ENCODE data around the gene RFC2.
A peak's percentile ranks its signal among the peaks of the same experiment; 100 is the strongest.

RFC2 gene

DNA sequence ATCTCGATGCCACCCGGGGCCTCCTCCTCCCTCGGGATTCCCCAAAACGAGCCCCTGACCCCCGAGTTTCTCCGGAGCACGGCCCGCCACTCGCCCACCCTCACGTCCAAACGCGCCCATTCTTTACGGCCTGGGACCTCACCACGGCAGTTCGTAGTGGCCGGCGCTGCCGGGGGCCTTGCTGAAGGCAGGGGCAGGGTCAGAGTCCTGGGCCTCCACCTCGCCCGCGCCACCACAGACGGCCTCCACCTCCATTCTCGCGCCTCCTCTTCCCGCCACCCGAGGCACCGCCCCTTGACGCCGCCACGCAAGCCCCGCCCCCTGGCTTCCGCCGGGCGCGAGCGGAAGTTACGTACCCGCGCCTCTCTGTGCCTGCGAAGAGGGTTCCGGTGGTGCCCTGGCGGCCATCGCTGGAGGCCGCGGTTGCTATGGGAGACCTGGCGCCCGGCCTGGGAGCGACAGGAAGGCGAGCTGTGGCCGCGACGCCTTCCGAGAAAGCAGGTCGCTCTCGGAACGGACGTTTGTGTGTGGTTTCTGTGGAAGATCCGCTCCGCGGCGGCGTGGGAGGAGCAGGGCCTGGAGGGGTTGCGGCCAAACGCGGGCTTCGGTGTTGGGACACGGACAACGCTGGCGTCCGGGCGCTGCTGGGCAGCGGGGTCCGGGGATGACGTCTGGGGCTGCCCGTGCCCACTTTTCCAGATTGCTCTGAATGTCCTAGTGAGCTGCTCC lies at the start of gene RFC2:
Gene RFC2, minus strand, starts transcription at position 271 of the 729 bp plus-strand sequence. Its CDS starts 16 bp downstream, at position 255.
- DNase-seq: peak; percentile 99

GRCh38 chr7:74302745-74303221 lies 48.6 kb upstream of the RFC2 start:
- no peak for DNase-seq

GRCh38 chr7:74300926-74301325 lies 46.7 kb upstream of the RFC2 start:
- no peak for DNase-seq

DNA sequence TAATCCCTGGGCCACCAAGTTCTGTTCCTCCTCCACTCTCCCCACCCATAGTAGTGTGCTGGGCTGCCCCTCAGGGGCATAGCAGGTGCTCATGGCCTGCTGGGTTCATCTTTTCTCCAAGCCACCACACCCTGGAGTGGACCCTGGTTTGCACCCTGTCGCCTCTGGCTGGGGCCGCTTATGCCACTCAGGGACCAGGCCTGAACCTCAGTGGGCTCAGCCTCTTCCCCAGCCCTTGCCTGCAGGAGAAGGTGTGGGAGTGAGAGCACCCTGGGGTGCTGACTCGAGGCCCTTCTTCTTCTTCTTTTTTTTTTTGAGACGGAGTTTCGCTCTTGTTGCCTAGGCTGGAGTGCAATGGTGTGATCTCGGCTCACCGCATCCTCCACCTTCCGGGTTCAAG lies 45.2 kb upstream of the RFC2 start:
- DNase-seq: no peak

GRCh38 chr7:74297516-74298233 lies 43.5 kb upstream of the RFC2 start:
- no peak for DNase-seq

DNA sequence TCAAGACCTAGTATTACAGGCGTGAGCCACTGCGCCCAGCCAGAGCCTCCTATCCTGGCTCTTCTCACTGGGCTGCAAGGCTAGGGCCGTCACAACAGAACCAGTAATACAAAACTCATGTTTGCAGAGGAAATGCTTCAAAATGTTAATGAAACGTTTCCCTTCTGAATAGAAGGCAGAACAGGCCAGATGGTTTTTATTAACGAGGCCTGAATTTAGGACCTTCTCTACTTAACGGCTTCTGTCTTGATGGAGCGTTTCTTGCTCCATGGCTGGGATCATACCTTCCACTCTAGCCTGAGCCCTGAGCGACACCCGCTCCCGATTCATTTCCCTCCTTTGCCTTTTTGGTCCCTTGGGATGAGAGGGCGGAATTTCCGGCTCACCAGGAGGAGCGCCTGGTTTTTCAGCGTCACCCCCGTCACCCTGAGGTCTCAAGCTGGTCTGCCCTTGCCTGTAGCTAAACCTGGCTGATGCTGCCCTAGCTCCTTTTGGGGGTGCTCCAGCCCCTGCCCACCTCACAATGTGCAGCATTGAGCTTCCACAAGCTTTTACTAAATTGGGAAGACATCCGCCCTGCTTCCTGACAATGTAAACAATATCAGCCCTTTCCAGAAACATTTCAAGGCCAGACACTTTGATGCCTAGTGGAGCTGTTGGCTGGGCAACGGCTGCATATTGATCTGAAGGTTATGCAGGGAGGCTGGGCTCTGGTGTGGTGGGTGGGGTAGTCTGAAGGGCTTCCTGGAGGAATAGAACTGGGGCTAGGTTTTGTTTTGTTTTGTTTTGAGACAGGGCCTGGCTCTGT lies 40.2 kb upstream of the RFC2 start:
- DNase-seq: peak; percentile 61

DNA sequence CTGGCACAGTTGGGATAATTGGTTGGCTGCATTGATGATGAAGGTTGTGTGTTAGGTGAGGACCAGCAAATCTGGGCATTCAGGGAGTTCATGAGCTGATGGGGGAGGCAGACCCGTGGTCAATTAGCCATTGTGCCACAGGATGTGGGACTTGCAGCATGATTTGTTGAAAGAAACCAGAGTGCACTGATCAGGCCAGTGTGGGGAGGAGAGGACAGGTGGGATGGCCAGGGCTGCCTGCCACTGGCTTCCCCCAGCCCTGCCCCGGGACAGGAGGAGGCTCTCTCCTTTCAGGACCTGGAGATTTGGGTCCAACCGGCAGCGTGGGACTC lies 39.3 kb upstream of the RFC2 start:
- no peak for DNase-seq

- no peak for DNase-seq
These were observed 38.8 kb upstream of the RFC2 start for GRCh38 chr7:74292757-74293576.

DNA sequence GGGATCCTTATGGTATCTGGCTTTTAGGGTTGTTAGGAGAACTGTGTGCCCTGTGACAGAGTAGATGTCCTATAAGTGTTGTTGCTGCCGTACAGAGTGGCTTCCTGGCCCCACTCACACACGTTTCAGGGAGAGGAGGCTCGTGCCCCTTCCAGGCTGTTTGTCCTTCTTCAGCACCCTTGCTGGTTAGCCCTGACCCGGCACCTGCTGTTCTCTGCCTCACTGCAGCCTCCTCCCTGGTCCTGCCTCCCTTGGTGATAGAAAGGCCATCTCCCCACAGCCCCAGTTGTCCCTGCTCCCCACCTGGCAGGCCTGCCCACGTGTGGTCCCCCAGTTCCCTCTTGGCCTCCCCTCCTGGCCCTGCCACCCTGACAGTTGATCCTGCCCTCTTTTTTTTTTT lies 37.3 kb upstream of the RFC2 start:
- DNase-seq: no peak

DNA sequence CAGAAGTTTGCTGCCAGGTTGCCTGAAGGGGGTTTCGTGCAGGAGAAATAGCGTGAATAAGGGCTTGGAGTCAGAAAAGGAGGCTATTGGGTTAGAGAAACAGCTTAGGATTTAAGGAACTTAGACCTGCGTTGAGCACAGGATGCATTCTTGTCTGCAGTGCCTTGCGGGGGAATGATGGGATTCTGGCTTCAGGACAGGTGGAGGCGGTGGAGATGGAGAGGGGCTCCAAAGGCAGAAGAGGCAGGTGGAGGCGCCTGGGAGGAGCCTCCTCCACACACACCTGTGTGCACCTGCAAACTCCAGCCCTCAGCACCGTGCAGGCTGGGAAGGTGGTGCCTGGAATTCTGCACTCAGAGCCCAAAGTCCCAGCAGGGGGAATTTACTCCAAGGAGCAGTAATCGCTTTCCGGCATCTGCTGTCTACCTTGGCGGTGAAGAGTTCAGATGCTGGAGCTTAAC lies 36.8 kb upstream of the RFC2 start:
- DNase-seq: no peak

DNA sequence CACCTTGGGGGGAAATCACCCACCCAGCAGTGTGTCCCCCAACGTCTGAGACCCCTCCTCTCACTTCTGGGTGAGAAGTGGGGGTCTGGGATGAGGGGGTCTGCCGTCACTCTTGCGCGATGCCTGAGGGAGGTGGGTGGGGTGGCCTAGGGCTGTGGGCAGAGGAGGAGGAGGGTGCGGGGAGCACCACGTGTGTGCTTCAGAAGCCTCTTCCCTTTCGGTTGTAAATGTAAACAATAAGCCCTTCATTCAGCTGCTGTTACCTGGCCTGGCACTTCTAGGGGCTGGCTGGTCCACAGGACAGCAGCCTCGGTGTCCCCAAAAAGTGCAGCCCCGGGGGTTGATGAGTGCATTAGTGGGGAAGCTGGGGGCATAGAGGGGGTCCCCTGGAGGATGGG lies 36.4 kb upstream of the RFC2 start:
- DNase-seq: peak; percentile 33

DNA sequence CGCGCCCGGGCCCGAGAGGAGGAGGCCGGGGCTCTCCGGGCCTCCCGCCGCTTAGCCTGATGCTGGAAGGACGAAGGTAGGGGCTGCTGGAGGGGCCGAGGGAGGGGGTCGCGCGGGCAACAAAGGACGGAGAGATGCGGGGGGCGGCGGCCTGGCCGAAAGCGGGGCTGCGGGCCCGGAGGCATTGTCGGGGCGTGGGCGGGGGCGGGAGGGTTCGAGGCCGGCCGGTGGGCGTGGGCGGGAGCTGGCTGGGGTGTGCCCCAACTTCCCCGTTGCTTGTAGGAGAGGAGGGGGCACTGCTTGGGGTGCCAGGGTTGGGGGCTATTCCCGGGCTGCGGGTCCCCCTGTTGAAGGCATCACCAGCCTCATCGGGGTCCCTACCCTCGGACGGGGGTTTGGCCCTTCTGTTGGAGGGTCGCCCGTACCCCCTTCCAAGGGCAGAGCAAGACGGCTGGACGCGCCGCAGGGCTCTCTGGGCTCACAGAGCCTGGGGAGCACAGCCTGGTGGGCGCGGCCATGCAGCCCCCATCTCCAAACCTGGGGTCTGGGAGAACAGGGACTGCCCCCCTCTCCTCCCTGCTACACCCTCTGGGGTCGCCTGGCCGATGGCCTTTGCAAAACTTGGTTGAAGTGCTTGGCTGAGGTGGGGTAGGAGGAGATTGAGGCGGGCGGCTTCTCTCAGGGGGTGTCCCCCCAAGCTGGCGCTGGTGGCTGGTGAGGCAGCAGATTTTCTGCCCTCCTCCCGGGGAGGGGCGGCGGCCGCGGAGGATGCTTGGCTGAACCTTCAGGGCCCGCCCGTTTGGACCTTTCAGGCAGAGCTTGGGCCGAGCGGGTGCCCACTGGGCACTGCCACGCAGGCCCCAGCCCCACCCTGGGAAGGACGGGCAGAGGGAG lies 35.7 kb upstream of the RFC2 start:
- peak; percentile 54 for DNase-seq

GRCh38 chr7:74289018-74289658 lies 34.9 kb upstream of the RFC2 start, which contains the start of gene CLIP2:
Gene CLIP2 (plus strand): TSS chr7:74289407. CDS start chr7:74317547, 28,140 bp downstream.
- peak; percentile 90 for DNase-seq

DNA sequence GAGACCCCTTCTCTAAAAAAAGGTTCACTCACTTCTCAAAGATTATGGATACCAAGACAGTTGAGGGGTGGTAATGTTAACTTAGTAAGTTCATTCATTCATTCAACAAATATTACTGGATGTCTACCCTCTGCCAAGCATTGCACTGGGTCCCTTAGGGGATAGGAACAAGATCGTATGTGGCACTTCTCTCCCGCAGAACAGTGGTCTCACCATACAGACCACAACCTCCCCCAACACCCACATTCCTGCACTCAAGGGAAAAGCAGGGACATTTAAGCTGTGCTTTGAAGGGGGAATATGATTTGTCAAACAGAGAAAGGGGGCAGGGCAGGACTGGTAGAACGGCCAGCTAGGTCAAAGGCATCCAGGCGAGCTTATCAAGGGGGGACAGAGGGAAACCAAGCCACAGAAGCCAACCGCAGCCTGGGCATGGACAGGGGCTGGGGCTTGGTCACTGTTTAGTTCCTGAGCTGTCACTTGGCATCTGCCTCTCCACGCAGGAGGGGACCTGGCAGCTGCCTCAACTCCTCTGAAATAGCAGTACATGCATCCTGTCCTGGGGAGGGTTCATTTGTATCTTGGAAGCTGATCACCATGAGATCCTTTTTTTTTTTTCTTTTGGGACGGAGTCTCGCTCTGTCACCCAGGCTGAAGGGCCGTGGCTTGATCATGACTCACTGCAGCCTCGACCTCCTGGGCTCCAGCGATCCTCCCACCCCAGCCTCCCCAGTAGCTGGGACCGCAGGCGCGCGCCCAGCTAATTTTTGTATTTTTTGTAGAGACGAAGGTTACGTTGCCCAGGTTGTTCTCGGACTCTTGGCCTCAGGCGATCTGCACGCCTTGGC lies 34.1 kb upstream of the RFC2 start:
- DNase-seq: peak; percentile 52

DNA sequence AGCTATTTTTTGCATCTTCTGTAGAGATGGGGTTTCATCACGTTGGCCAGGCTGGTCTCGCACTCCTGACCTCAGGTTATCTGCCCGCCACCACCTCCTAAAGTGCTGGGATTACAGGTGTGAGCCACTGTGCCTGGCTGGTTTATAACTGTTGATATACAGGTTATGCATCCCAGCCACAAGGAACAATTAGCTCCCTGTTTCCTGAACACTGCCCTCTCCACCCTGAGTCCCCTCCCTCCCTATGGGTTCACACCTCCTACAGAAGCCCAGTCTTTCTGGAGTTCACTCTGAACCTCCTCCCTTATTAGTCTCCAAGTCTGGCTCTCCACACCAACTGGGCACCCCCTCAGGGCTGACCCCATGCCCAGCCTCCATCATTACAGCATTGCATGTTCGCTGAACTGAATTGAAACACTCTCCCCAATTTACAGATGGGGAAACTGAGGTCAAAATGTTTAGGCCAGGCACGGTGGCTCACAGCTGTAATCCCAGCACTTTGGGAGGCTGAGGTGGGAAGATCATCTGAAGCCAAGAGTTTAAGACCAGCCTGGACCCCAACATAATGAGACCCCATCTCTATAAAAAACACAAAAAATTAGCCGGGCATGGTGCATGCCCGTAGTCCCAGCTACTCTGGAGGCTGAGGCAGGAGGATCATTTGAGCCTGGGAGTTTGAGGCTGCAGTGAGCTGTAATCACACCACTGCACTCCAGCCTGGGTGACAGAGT lies 33.3 kb upstream of the RFC2 start:
- DNase-seq: no peak

- no peak for DNase-seq
These were observed 31.9 kb upstream of the RFC2 start for GRCh38 chr7:74286131-74286530.

DNA sequence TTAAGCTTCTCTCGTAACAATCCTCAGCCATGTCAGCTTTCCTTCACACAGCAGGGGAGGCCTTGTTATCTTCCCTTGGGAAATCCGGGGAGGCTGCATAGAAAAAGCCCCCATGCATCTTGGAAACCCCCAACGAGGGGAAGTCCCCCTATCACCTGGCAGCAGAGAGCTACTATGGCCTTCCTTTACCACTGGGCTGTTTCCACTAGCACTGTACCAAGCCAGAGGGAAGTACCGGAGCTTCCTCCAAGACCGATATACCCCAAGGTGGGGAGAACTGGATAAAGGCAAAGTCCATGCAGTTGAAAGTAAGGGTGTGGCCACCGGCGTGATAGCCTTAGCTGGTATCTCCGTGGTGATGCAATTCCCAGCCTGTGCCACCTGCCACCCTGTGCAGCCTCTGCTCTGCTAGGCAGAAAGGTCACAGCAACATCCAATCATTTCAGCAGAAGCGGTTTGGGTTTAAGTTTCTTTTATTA lies 30.6 kb upstream of the RFC2 start:
- DNase-seq: no peak

- no peak for DNase-seq
These were observed 29.8 kb upstream of the RFC2 start for GRCh38 chr7:74283858-74284447.
